Subcutaneous abdominal adipose tissue (tissue), 5 donors: Measurements from ENCODE around the gene ZNF17.

Experiments used
- H3K27ac ChIP-seq: one replicate; pipeline ENCODE4 v1.7.0; 2013; ENCODE audit warnings: low read depth, mild to moderate bottlenecking, inconsistent platforms, low read length, moderate library complexity
- H3K27me3 ChIP-seq, 5 donors: one replicate each; pipeline ENCODE4 v1.7.0; 2013; ENCODE audit warnings: low read length in 5 of 5, inconsistent platforms in 1 of 5; ENCODE audit not compliant: control insufficient read depth in 5 of 5, insufficient read depth in 4 of 5
- H3K36me3 ChIP-seq, 5 donors: one replicate each; pipeline ENCODE4 v1.7.0; 2013; ENCODE audit warnings: low read length in 5 of 5; ENCODE audit not compliant: control insufficient read depth in 5 of 5, insufficient read depth in 5 of 5
- H3K4me1 ChIP-seq, 5 donors: one replicate each; pipeline ENCODE4 v1.7.0; 2013; ENCODE audit warnings: low read length in 5 of 5, mild to moderate bottlenecking in 3 of 5, moderate library complexity in 1 of 5; ENCODE audit not compliant: control insufficient read depth in 5 of 5, insufficient read depth in 5 of 5
- H3K4me3 ChIP-seq, 5 donors: one replicate each; pipeline ENCODE4 v1.7.0; 2013; ENCODE audit warnings: low read length in 5 of 5, low read depth in 1 of 5
- H3K9ac ChIP-seq, 5 donors: one replicate each; pipeline ENCODE4 v1.7.0; 2013; ENCODE audit warnings: low read length in 5 of 5, mild to moderate bottlenecking in 4 of 5, moderate library complexity in 3 of 5
- H3K9me3 ChIP-seq, 5 donors: one replicate each; pipeline ENCODE4 v1.7.0; 2013; ENCODE audit warnings: low read length in 5 of 5; ENCODE audit not compliant: control insufficient read depth in 5 of 5
- donor health status: healthy.
- donor health status: healthy.
- donor health status: healthy.
- donor health status: healthy.
- donor health status: healthy.

Gene ZNF17

GRCh38 chr19:57380923-57381322, 30.0 kb upstream of the ZNF17 start:
- Histone ChIP-seq H3K27me3 (peaks cover 0 to 7% (median 0%) of the 10 kb centered on the region in 5 donors), H3K4me1 (peaks cover 0 to 9% (median 0%) of the 10 kb centered on the region in 5 donors), H3K9ac (no peak overlapping the region), H3K4me3 (no peak overlapping the region), H3K9me3 (peaks cover 18 to 41% (median 32%) of the 10 kb centered on the region in 5 donors), H3K27ac (no peak overlapping the region), H3K36me3 (peaks cover 15 to 22% (median 19%) of the 10 kb centered on the region in 5 donors)

DNA sequence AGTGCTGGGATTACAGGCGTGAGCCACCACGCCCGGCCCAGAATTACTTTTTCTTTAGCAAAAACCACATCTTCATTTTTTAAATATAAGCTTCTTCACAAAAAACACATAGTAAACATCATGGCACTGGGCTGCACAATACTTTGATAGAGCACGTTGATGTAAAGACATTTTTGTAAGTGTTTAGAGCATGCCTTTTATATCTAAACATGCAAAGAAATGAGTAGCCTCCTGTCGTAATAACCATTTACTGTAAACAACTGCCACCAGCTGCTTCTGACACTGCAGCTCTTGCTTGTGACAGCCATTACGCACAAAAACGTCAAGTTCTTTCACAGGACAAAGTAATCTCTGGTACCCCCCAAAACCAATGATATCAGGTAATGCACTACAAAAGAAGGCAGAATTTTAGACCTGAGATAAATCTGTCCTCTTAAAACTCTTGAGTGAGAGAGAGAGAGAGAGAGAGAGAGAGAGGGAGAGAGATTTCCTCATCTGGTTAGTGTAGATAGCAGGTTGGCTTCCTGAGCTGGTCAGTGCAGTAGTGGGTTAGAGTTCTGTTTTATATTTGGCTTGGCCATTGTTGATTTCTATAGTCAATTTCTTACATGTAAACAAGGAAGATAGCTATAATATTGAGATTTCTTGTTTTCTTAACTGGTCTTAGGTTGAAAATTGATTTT, 28.0 kb upstream of the ZNF17 start:
- Histone ChIP-seq H3K4me1 (peaks cover 0 to 2% (median 0%) of the 10 kb centered on the region in 5 donors), H3K4me3 (no peak overlapping the region), H3K36me3 (peaks cover 5 to 8% (median 6%) of the 10 kb centered on the region in 5 donors), H3K27me3 (peaks cover 0 to under 1% (median 0%) of the 10 kb centered on the region in 5 donors), H3K9ac (no peak overlapping the region), H3K27ac (no peak overlapping the region), H3K9me3 (peaks cover 5 to 25% (median 18%) of the 10 kb centered on the region in 5 donors)

DNA sequence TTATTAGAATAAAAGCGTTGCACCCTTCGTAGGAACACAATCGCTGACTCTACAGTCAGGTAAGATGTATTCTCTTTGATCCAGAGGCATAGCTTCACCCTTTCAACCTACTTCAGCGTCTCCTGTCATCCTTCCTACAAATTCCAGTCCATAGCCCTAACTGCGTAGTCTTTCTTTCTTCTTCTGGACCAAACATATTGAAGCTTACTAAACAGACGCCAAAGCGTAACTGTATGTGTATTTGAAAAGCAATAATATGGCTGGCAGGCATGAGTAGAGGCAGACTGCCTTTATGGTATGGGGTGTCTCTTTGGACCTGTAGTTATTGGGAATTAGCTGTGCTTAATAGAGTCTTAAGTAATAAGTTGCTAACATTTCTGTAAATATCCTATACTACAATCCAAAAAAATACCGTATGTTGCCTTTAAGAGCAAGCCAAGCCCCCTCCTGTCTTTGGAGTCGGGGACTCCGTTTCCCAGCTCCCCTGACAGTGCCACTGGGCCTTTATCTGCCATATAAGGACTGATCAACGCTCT, 21.7 kb upstream of the ZNF17 start:
- peaks cover 0 to 3% (median 0%) of the 10 kb centered on the region in 5 donors for H3K27me3 ChIP-seq
- H3K4me1 ChIP-seq: peaks cover 6 to 22% (median 19%) of the 10 kb centered on the region in 5 donors
- peaks cover 0 to 12% (median 4%) of the 10 kb centered on the region in 5 donors for H3K36me3 ChIP-seq
- peak overlapping the region; percentile 73 to 95 (median 88) for H3K4me3 ChIP-seq
- H3K9me3 ChIP-seq: no peaks in the 10 kb centered on the region
- peak overlapping the region; percentile 32 to 95 (median 73) for H3K9ac ChIP-seq
- H3K27ac ChIP-seq: peak overlapping the region; percentile 92

- H3K4me1 ChIP-seq: peaks cover 6 to 22% (median 19%) of the 10 kb centered on the region in 5 donors
- peak within 1 kb of the TSS; percentile 82 to 95 (median 92) for H3K4me3 ChIP-seq
- H3K27me3 ChIP-seq: peaks cover 0 to 3% (median 0%) of the 10 kb centered on the region in 5 donors
- H3K27ac ChIP-seq: peak within 1 kb of the TSS; percentile 92
- H3K36me3 ChIP-seq: peaks cover 0 to 17% (median 8%) of the 10 kb centered on the region in 5 donors
- no peaks in the 10 kb centered on the region for H3K9me3 ChIP-seq
- peak within 1 kb of the TSS; percentile 32 to 99 (median 95) for H3K9ac ChIP-seq
Measured at GRCh38 chr19:57389730-57390598, 21.0 kb upstream of the ZNF17 start, which contains the start of gene ZNF548. Gene ZNF548 (plus strand): TSS chr19:57389854. CDS start chr19:57390100, 246 bp downstream.

- no peak overlapping the region for H3K4me3 ChIP-seq
- peaks cover 0 to 6% (median 0%) of the 10 kb centered on the region in 5 donors for H3K27me3 ChIP-seq
- peaks cover 16 to 68% (median 53%) of the 10 kb centered on the region in 5 donors for H3K36me3 ChIP-seq
- H3K9me3 ChIP-seq: peaks cover 15 to 37% (median 28%) of the 10 kb centered on the region in 5 donors
- H3K27ac ChIP-seq: no peak overlapping the region
- no peak overlapping the region for H3K9ac ChIP-seq
- H3K4me1 ChIP-seq: peaks cover 6 to 13% (median 7%) of the 10 kb centered on the region in 5 donors
Measured at GRCh38 chr19:57395710-57396109, 15.3 kb upstream of the ZNF17 start.

DNA sequence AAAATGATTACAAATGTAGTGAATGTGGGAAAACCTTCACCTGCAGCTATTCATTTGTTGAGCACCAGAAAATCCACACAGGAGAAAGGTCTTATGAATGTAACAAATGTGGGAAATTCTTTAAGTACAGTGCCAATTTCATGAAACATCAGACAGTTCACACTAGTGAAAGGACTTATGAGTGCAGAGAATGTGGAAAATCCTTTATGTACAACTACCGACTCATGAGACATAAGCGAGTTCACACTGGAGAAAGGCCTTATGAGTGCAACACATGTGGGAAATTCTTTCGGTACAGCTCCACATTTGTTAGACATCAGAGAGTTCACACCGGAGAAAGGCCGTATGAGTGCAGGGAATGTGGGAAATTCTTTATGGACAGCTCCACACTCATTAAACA, 12.1 kb upstream of the ZNF17 start:
- peak overlapping the region in 2 of 5 donors; percentile 25 to 29 for H3K4me3 ChIP-seq
- peaks cover 16 to 63% (median 53%) of the 10 kb centered on the region in 5 donors for H3K36me3 ChIP-seq
- H3K9me3 ChIP-seq: peaks cover 15 to 48% (median 29%) of the 10 kb centered on the region in 5 donors

DNA sequence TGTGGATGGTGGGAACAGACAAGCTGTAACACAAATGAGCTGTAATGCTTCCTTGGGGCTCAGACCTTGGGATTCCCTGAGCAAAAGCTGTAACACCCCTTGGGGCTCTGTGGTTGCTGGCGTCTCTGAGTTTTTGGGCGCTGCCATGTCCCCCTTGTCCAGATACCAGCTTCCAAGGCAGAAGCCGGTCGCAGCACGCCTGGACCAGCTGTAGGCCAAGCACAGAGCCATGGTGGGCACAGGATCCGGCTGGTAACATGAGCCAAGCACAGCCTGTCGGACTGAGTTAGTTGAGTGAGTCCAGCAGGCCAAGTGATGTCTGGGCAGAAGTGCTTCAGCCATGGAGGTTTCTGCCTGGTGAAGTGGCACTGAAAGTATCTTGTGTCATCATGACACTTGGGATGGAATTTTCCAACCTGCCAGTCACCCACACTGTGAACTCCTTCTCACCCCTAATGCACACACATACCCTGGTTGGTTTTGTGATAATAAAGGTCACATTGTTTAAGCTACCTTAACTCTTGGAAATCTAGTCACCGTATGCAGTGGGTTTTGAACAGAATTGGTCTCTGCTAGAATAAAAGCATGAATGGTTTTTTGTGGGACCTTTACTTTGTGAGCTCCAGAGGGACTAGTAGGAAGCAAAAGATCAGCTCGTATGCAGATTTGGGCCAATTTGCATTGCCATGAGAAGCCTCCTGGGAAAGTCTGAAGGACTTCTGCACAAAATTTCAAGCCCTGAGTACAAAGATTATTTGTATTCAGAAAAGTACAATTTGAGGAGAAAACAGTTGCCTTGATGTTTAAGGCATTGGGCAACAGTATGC, 7.0 kb upstream of the ZNF17 start:
- H3K4me3 ChIP-seq: no peak overlapping the region
- H3K9ac ChIP-seq: no peak overlapping the region
- peaks cover 4 to 18% (median 13%) of the 10 kb centered on the region in 5 donors for H3K9me3 ChIP-seq

More for the DNA sequence above, 12.1 kb upstream of the ZNF17 start:
- peak overlapping the region in 1 of 5 donors; percentile 91 for H3K9ac ChIP-seq
- H3K27me3 ChIP-seq: peaks cover 0 to 6% (median 0%) of the 10 kb centered on the region in 5 donors
- peaks cover 0 to 12% (median 0%) of the 10 kb centered on the region in 5 donors for H3K4me1 ChIP-seq
- no peak overlapping the region for H3K27ac ChIP-seq

GRCh38 chr19:57406516-57407123, 4.3 kb upstream of the ZNF17 start:
- no peak overlapping the region for H3K9ac ChIP-seq
- no peak overlapping the region for H3K4me3 ChIP-seq
- H3K4me1 ChIP-seq: peaks cover 3 to 12% (median 11%) of the 10 kb centered on the region in 5 donors
- no peaks in the 10 kb centered on the region for H3K27me3 ChIP-seq
- H3K27ac ChIP-seq: no peak overlapping the region
- peaks cover 0 to 3% (median 0%) of the 10 kb centered on the region in 5 donors for H3K36me3 ChIP-seq
- H3K9me3 ChIP-seq: peaks cover 0 to 10% (median 5%) of the 10 kb centered on the region in 5 donors

More for the DNA sequence above, 7.0 kb upstream of the ZNF17 start:
- H3K4me1 ChIP-seq: peaks cover 0 to 6% (median 0%) of the 10 kb centered on the region in 5 donors
- no peak overlapping the region for H3K27ac ChIP-seq
- H3K27me3 ChIP-seq: peaks cover 0 to 5% (median 0%) of the 10 kb centered on the region in 5 donors
- H3K36me3 ChIP-seq: peaks cover 8 to 16% (median 11%) of the 10 kb centered on the region in 5 donors
